Activated CD4-positive, alpha-beta T cell treated with anti-CD3 and anti-CD28 coated beads for 4 hours (primary cell): Measurements from ENCODE around the gene PSEN1.

Experiments
- DNase-seq, 2 donors: peaks; one replicate each; pipeline ENCODE4 v3.0.0-alpha.2; 2020

The PSEN1 gene

GRCh38 chr14:73242357-73242901 is 106.1 kb downstream of the PSEN1 start:
- no peak for DNase-seq

- DNase-seq: no peak
These were observed 107.0 kb downstream of the PSEN1 start for GRCh38 chr14:73243341-73243740.

GRCh38 chr14:73243748-73244147 is 107.4 kb downstream of the PSEN1 start:
- no peak for DNase-seq

- DNase-seq: no peak
These were observed 108.4 kb downstream of the PSEN1 start for GRCh38 chr14:73244541-73245290.

GRCh38 chr14:73245480-73246325 is 109.4 kb downstream of the PSEN1 start:
- peak; percentile 17 to 39 for DNase-seq

GRCh38 chr14:73246387-73247150 is 110.3 kb downstream of the PSEN1 start:
- no peak for DNase-seq

GRCh38 chr14:73248108-73248868 is 112.0 kb downstream of the PSEN1 start:
- DNase-seq: no peak

- no peak for DNase-seq
These were observed 112.8 kb downstream of the PSEN1 start for GRCh38 chr14:73249108-73249507.

GRCh38 chr14:73249564-73250316 is 113.4 kb downstream of the PSEN1 start:
- no peak for DNase-seq

GRCh38 chr14:73250317-73250713 is 114.0 kb downstream of the PSEN1 start:
- no peak for DNase-seq

- DNase-seq: no peak
These were observed 114.6 kb downstream of the PSEN1 start for GRCh38 chr14:73250781-73251500.

GRCh38 chr14:73251516-73252215 is 115.4 kb downstream of the PSEN1 start:
- DNase-seq: no peak

GRCh38 chr14:73252491-73253322 is 116.4 kb downstream of the PSEN1 start:
- no peak for DNase-seq

GRCh38 chr14:73253323-73253610 is 117.0 kb downstream of the PSEN1 start:
- DNase-seq: no peak

GRCh38 chr14:73253721-73254120 is 117.4 kb downstream of the PSEN1 start:
- DNase-seq: no peak

- DNase-seq: no peak
These were observed 118.1 kb downstream of the PSEN1 start for GRCh38 chr14:73254247-73255004.

- no peak for DNase-seq
These were observed 118.7 kb downstream of the PSEN1 start for GRCh38 chr14:73255005-73255400.

GRCh38 chr14:73255693-73256225 is 119.5 kb downstream of the PSEN1 start:
- no peak for DNase-seq
